Measurements from ENCODE around the gene CASP9. TPM values are rescaled to one million over a fixed set of nuclear protein-coding genes. Genes with fewer than 3 reads are reported as not detected.
"Not testable (repeated sequence)": the region's sequence is repeated elsewhere in the genome, so short reads cannot be mapped to it uniquely, and the experiment has no call there.

CASP9 gene
- total RNA-seq, 1 donor from 2014 or later = 22.1 TPM

DNA sequence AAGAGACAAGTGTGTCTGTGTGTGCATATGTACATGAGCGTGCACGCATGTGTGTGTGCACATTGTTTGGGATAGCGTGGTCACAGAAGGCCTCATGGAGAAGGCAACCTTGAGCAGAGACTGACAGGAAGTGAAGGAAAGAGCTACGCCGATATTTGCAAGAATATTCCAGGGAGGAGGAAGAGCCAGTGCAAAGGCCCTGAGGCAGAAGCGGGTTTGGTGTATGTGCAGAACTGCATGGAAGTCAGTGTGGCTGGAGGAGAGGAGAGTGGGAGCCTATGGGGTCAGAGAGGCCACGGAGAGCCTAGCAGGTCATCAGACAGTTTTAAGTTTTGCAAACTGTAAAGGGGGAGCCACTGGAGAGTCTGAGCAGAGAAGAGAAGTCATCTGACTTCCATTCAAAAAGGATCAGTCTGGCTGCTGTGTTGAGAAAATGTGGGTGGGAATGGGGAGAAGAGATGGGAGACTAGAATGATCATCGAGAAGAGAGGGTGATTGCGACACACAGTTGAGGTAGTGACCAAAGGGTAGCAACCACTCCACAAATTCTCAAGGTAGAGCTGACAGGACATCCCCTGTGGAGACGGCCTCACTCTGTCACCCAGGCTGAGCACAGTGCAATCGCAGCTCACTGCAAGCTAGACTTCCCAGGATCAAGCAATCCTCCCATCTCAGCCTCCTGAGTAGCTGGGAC, 44.2 kb downstream of the CASP9 start:
- no peaks in the 10 kb centered on the region for H3K9me3 ChIP-seq
- intact Hi-C loops (cut with DNase I) = no loop called here
- no peaks in the 10 kb centered on the region for H3K4me1 ChIP-seq
- H3K36me3 ChIP-seq = no peaks in the 10 kb centered on the region
- H3K4me3 ChIP-seq = no peak overlapping the region
- H3K27me3 ChIP-seq = no peaks in the 10 kb centered on the region
- DNase-seq (ENCODE audit: extremely low spot score in 2 of 2) = no peak
- H3K27ac ChIP-seq = no peak overlapping the region
- TF ChIP-seq CTCF (IDR thresholded peaks at IDR 0.05) (no peak), POLR2AphosphoS5 (IDR thresholded peaks at IDR 0.05; ENCODE audit: insufficient read depth in 1 of 2, low read depth in 1 of 2) (no peak), POLR2A (IDR thresholded peaks at IDR 0.05) (no peak)

GRCh38 chr1:15477646-15478212, 46.3 kb downstream of the CASP9 start:
- Histone ChIP-seq H3K27ac (no peak overlapping the region), H3K4me3 (no peak overlapping the region), H3K9me3 (no peaks in the 10 kb centered on the region), H3K27me3 (no peaks in the 10 kb centered on the region), H3K36me3 (no peaks in the 10 kb centered on the region), H3K4me1 (no peaks in the 10 kb centered on the region)
- no peak for DNase-seq (ENCODE audit: extremely low spot score in 2 of 2)
- no peak for TF ChIP-seq POLR2A (IDR thresholded peaks at IDR 0.05)
- no peak for TF ChIP-seq CTCF (IDR thresholded peaks at IDR 0.05)
- TF ChIP-seq POLR2AphosphoS5 (IDR thresholded peaks at IDR 0.05; ENCODE audit: insufficient read depth in 1 of 2, low read depth in 1 of 2) = no peak
- intact Hi-C loops (cut with DNase I) = no loop called here

DNA sequence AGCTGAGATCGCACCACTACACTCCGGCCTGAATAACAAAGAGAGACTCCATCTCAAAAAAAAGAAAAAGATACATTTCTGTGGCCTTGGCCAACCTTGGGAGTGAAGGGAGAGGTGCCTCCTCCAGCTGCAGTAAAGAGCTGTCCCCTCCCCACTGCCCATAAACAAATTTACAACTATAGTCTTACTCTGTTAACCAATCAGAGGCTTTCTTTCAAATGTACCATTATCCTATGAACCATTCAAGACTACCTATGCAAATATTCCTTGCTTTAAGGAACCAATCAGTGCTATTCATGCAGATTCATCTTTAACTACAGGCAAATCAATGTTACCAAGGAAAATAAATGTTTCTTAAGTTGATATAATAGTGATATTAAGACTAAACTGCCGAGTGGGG, 47.1 kb downstream of the CASP9 start:
- H3K4me3 ChIP-seq = no peak overlapping the region
- no peaks in the 10 kb centered on the region for H3K4me1 ChIP-seq
- H3K36me3 ChIP-seq = no peaks in the 10 kb centered on the region
- DNase-seq (ENCODE audit: extremely low spot score in 2 of 2) = no peak
- no peak overlapping the region for H3K27ac ChIP-seq
- H3K9me3 ChIP-seq = no peaks in the 10 kb centered on the region
- TF ChIP-seq CTCF (IDR thresholded peaks at IDR 0.05) (no peak), POLR2A (IDR thresholded peaks at IDR 0.05) (no peak), POLR2AphosphoS5 (IDR thresholded peaks at IDR 0.05; ENCODE audit: insufficient read depth in 1 of 2, low read depth in 1 of 2) (no peak)
- no peaks in the 10 kb centered on the region for H3K27me3 ChIP-seq
- intact Hi-C loops (cut with DNase I) = no loop called here

DNA sequence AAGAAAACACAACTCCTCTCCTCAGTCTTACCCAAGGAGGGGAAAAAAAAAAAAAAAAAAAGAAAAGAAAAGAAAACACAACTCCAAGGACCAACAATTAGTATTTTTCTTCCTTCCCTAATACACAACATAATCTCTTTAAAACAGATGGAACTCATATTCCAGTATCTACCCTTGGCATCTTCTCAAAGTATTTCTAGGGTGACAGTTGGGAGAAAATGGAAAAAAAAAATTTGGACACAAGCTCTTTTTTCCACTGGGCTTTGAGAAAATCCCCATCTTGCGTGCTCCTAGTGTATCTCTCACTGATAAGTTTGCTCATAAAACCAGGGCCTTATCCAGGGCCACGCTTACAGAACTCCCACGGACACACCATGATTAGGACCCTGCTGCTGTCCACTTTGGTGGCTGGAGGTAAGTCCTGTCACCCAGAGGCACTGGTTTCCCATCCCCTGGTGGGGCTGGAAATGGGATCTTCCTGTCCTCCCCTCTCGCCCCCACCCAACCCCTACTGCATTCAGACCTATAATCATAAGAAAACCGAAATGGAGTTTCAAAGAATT, 48.2 kb downstream of the CASP9 start, which contains the start of gene CELA2B:
TSS of gene CELA2B (plus strand) at position 353 of the 563 bp plus-strand sequence. CDS start at position 375, 22 bp downstream.
- Histone ChIP-seq H3K4me1 (no peaks in the 10 kb centered on the region), H3K36me3 (no peaks in the 10 kb centered on the region), H3K27ac (no peak within 1 kb of the TSS), H3K27me3 (no peaks in the 10 kb centered on the region), H3K9me3 (no peaks in the 10 kb centered on the region), H3K4me3 (no peak within 1 kb of the TSS)
- TF ChIP-seq CTCF (IDR thresholded peaks at IDR 0.05) (no peak), POLR2A (IDR thresholded peaks at IDR 0.05) (no peak), POLR2AphosphoS5 (IDR thresholded peaks at IDR 0.05; ENCODE audit: insufficient read depth in 1 of 2, low read depth in 1 of 2) (no peak)
- DNase-seq (ENCODE audit: extremely low spot score in 2 of 2) = no peak
- intact Hi-C loops (cut with DNase I) = no loop called here

GRCh38 chr1:15472587-15472986, 51.4 kb downstream of the CASP9 start:
- Histone ChIP-seq H3K4me3 (no peak overlapping the region), H3K36me3 (no peaks in the 10 kb centered on the region), H3K27me3 (no peaks in the 10 kb centered on the region), H3K4me1 (no peaks in the 10 kb centered on the region), H3K27ac (no peak overlapping the region), H3K9me3 (no peaks in the 10 kb centered on the region)
- no peak for TF ChIP-seq POLR2AphosphoS5 (IDR thresholded peaks at IDR 0.05; ENCODE audit: insufficient read depth in 1 of 2, low read depth in 1 of 2)
- TF ChIP-seq POLR2A (IDR thresholded peaks at IDR 0.05) = no peak
- no peak for TF ChIP-seq CTCF (IDR thresholded peaks at IDR 0.05)
- intact Hi-C loops (cut with DNase I) = no loop called here
- DNase-seq (ENCODE audit: extremely low spot score in 2 of 2) = no peak

GRCh38 chr1:15471723-15472122, 52.3 kb downstream of the CASP9 start:
- H3K9me3 ChIP-seq; H3K36me3 ChIP-seq; DNase-seq (ENCODE audit: extremely low spot score in 2 of 2); H3K27ac ChIP-seq; H3K27me3 ChIP-seq; H3K4me1 ChIP-seq; H3K4me3 ChIP-seq; intact Hi-C loops (cut with DNase I): not testable (repeated sequence)

- H3K27me3 ChIP-seq; intact Hi-C loops (cut with DNase I); H3K9me3 ChIP-seq; H3K36me3 ChIP-seq; H3K4me3 ChIP-seq; H3K4me1 ChIP-seq; DNase-seq (ENCODE audit: extremely low spot score in 2 of 2); H3K27ac ChIP-seq: not testable (repeated sequence)
Measured at GRCh38 chr1:15471067-15471466, 52.9 kb downstream of the CASP9 start.

Data from vagina (tissue), 2 donors.